NOMO-1 (cell line): ENCODE results near the gene RRP15.
"Not testable (repeated sequence)": the region's sequence is repeated elsewhere in the genome, so short reads cannot be mapped to it uniquely, and the experiment has no call there.

Experiments used
- DNase-seq, 2 experiments: peaks; one replicate each; lab custom pipeline; 2025; ENCODE audit not compliant: unreplicated experiment in 2 of 2; lab: John Stamatoyannopoulos, UW

RRP15 gene

DNA sequence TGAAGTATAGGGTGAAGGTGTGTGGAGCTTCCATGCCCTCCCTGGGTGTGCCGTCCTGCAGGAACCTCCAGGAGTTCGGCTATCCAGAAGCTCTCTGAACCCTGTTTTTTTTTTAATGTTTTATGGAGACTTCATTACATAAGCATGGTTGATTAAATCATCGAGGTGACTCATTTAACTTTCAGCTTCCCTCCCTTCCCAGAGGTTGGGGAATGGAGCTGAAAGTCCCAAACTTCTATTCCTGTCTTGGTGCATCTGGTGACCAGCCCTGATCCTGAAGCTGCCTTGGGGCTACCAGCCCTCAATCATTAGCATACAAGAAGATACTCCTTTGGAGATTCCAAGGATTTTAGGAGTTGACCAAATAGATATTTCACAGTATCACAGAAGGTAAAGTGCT is 9.5 kb downstream of the RRP15 start:
- DNase-seq = no peak

DNA sequence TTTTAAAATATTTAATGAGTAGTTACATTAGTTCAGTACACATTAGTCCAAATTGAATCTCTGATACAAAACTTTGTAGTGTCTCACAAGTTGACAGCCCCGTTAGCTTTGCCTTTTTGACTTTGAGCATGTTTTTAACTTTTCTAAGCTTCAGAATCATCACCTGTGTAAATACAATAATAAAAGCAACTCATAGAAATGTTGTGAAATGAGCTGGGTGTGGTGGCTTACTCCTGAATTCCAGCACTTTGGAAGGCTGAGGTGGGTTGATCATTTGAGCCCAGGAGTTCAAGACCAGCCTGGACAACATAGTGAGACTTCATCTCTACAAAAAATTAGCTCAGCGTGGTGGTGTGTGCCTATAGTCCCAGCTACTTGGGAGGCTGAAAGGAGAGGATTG is 11.1 kb downstream of the RRP15 start:
- DNase-seq = no peak

- no peak for DNase-seq
Observed at GRCh38 chr1:218297461-218297860, 12.4 kb downstream of the RRP15 start.

- DNase-seq = no peak
Observed at GRCh38 chr1:218297867-218298266, 12.8 kb downstream of the RRP15 start.

DNA sequence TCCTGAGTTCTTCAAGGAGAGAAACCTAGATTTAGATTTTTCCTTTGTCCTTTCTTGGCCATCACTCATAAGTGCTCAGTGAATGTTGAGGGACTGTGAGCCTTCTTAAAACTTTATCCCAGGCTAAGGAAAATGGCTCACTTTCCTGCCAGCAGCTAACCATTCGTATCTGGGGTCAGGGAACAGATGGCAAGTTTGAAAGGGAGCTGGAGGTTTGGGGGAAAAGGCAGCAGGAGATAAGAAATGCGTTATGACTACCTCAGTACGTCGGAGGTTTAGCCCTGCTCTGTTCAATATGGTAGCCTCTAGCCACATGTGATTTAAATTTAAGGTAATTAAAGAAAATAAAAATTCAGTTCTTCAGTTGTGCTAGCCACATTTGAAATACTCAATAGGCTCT is 13.3 kb downstream of the RRP15 start:
- no peak for DNase-seq

GRCh38 chr1:218299416-218299815 is 14.3 kb downstream of the RRP15 start:
- peak in 1 of 2 experiments; percentile 4 for DNase-seq

DNA sequence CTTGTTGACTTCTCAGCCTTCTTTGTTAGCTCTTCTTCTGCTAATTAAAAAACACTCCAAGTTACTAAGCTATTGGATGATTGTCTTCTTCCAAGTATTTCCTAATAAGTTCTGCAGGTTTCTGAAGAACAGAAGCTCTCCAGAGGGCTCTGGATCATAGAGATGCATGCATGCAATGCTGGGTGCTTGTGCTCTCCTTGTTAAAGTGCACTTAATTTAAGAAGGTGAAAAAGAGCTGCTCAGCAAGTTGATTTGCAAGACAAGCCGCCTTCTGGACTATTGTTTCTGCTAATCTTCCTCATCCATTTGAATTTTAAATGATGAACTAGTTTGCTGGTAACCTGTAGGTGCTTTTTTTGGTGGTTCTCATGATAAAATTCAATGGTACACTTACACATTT is 16.1 kb downstream of the RRP15 start:
- no peak for DNase-seq

- no peak for DNase-seq
Observed at GRCh38 chr1:218302155-218302554, 17.1 kb downstream of the RRP15 start.

GRCh38 chr1:218303176-218303879 is 18.2 kb downstream of the RRP15 start:
- DNase-seq = no peak

- DNase-seq = no peak
Observed at GRCh38 chr1:218304281-218305039, 19.4 kb downstream of the RRP15 start.

- no peak for DNase-seq
Observed at GRCh38 chr1:218305472-218306064, 20.5 kb downstream of the RRP15 start.

GRCh38 chr1:218312509-218312908 is 27.4 kb downstream of the RRP15 start:
- DNase-seq = no peak

- no peak for DNase-seq
Observed at GRCh38 chr1:218314316-218314715, 29.2 kb downstream of the RRP15 start.

GRCh38 chr1:218315638-218316037 is 30.5 kb downstream of the RRP15 start:
- DNase-seq = no peak

DNA sequence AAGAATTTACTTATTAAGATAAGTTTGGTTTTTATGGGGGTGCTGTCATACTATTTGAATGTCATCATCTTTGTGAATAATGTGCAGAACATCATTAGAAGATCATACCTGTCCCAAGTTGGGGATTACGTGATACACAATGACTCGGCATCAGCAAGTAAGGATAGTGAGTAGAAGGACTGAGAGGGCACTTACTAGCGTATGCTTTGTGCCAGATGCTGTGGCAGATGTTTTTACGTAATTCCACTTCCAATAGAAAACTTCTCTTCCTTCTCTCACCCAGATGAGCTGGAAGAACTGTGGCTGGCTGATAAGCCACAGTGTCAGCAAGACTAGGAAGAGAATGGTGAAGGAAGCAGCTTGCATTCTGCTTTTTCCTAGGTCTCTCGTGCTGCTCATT is 32.0 kb downstream of the RRP15 start:
- DNase-seq = no peak

- DNase-seq = not testable (repeated sequence)
Observed at GRCh38 chr1:218320182-218320581, 35.1 kb downstream of the RRP15 start.

GRCh38 chr1:218322762-218323161 is 37.7 kb downstream of the RRP15 start:
- DNase-seq = no peak

- DNase-seq = no peak
Observed at GRCh38 chr1:218323568-218324225, 38.6 kb downstream of the RRP15 start.

DNA sequence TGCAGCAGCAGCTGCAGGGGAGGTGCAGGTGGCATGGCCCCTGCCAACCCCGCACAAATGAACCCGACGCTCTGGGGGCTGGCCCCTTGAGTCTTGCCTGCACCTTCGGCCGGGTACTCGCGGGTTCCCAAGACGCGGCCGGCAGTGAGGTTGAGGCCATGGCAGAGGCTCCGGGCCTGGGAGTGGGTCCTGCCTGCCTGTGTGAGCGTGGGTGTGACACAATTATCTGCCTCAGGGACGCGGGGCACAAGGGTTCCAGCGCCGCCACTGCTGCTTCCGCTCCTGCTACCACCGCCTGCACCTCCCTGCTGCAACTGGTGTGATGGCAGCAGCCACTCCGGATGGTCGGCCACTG is 39.1 kb downstream of the RRP15 start:
- no peak for DNase-seq

DNA sequence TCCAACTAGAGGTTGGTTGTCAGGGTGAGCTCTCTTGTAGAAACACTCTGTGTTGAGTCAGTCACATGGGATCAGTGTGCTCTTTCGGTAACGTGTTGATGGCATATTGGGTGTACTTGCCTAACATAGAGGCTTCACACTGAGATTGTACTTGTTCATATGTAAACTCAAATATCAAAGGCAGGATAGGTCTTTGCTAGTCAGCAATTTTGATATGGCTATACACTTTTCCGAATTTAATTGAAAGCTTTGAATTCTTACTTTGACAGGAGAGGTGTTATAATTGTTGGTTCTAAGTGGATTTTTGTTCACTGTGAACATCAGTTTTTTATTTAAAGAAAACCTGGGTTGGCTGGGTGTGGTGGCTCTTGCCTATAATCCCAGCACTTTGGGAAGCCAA is 43.7 kb downstream of the RRP15 start:
- DNase-seq = no peak

- peak in 1 of 2 experiments; percentile 30 for DNase-seq
Observed at GRCh38 chr1:218330043-218330623, 45.0 kb downstream of the RRP15 start.
